ENCODE results near the gene CWC27.

The CWC27 gene

GRCh38 chr5:65043843-65044359 is 275.2 kb downstream of the CWC27 start:
- in situ Hi-C loops (cut with HindIII; ENCODE audit: low pct_unique_long_range_greater_than_20kb, low sequenced_read_pairs) = no loop called here
- DNase-seq (ENCODE audit: low read depth in 1 of 2, low spot score in 1 of 2) = no peak
- TF ChIP-seq JUND (IDR thresholded peaks at IDR 0.05; ENCODE audit: low read depth) = no peak

GRCh38 chr5:65047225-65047624 is 278.5 kb downstream of the CWC27 start:
- no peak for DNase-seq (ENCODE audit: low read depth in 1 of 2, low spot score in 1 of 2)
- no peak for TF ChIP-seq JUND (IDR thresholded peaks at IDR 0.05; ENCODE audit: low read depth)
- in situ Hi-C loops (cut with HindIII; ENCODE audit: low pct_unique_long_range_greater_than_20kb, low sequenced_read_pairs) = no loop called here

GRCh38 chr5:65047948-65048690 is 279.4 kb downstream of the CWC27 start:
- in situ Hi-C loops (cut with HindIII; ENCODE audit: low pct_unique_long_range_greater_than_20kb, low sequenced_read_pairs) = no loop called here
- TF ChIP-seq JUND (IDR thresholded peaks at IDR 0.05; ENCODE audit: low read depth) = no peak
- no peak for DNase-seq (ENCODE audit: low read depth in 1 of 2, low spot score in 1 of 2)

- in situ Hi-C loops (cut with HindIII; ENCODE audit: low pct_unique_long_range_greater_than_20kb, low sequenced_read_pairs) = no loop called here
- no peak for TF ChIP-seq JUND (IDR thresholded peaks at IDR 0.05; ENCODE audit: low read depth)
- no peak for DNase-seq (ENCODE audit: low read depth in 1 of 2, low spot score in 1 of 2)
These were observed 281.4 kb downstream of the CWC27 start for GRCh38 chr5:65050140-65050539.

- no peak for DNase-seq (ENCODE audit: low read depth in 1 of 2, low spot score in 1 of 2)
- no peak for TF ChIP-seq JUND (IDR thresholded peaks at IDR 0.05; ENCODE audit: low read depth)
- in situ Hi-C loops (cut with HindIII; ENCODE audit: low pct_unique_long_range_greater_than_20kb, low sequenced_read_pairs) = no loop called here
These were observed 282.2 kb downstream of the CWC27 start for GRCh38 chr5:65050826-65051498.

GRCh38 chr5:65055938-65056337 is 287.2 kb downstream of the CWC27 start:
- no peak for DNase-seq (ENCODE audit: low read depth in 1 of 2, low spot score in 1 of 2)
- TF ChIP-seq JUND (IDR thresholded peaks at IDR 0.05; ENCODE audit: low read depth) = no peak
- in situ Hi-C loops (cut with HindIII; ENCODE audit: low pct_unique_long_range_greater_than_20kb, low sequenced_read_pairs) = no loop called here

GRCh38 chr5:65059681-65060598 is 291.2 kb downstream of the CWC27 start:
- no peak for TF ChIP-seq JUND (IDR thresholded peaks at IDR 0.05; ENCODE audit: low read depth)
- in situ Hi-C loops (cut with HindIII; ENCODE audit: low pct_unique_long_range_greater_than_20kb, low sequenced_read_pairs) = no loop called here
- DNase-seq (ENCODE audit: low read depth in 1 of 2, low spot score in 1 of 2) = no peak

GRCh38 chr5:65061250-65061973 is 292.7 kb downstream of the CWC27 start:
- no peak for TF ChIP-seq JUND (IDR thresholded peaks at IDR 0.05; ENCODE audit: low read depth)
- no peak for DNase-seq (ENCODE audit: low read depth in 1 of 2, low spot score in 1 of 2)
- in situ Hi-C loops (cut with HindIII; ENCODE audit: low pct_unique_long_range_greater_than_20kb, low sequenced_read_pairs) = no loop called here

GRCh38 chr5:65061974-65062353 is 293.2 kb downstream of the CWC27 start:
- DNase-seq (ENCODE audit: low read depth in 1 of 2, low spot score in 1 of 2) = no peak
- TF ChIP-seq JUND (IDR thresholded peaks at IDR 0.05; ENCODE audit: low read depth) = no peak
- in situ Hi-C loops (cut with HindIII; ENCODE audit: low pct_unique_long_range_greater_than_20kb, low sequenced_read_pairs) = no loop called here

- no peak for DNase-seq (ENCODE audit: low read depth in 1 of 2, low spot score in 1 of 2)
- in situ Hi-C loops (cut with HindIII; ENCODE audit: low pct_unique_long_range_greater_than_20kb, low sequenced_read_pairs) = no loop called here
- TF ChIP-seq JUND (IDR thresholded peaks at IDR 0.05; ENCODE audit: low read depth) = no peak
These were observed 293.8 kb downstream of the CWC27 start for GRCh38 chr5:65062469-65063083.

GRCh38 chr5:65065001-65065511 is 296.3 kb downstream of the CWC27 start:
- in situ Hi-C loops (cut with HindIII; ENCODE audit: low pct_unique_long_range_greater_than_20kb, low sequenced_read_pairs) = no loop called here
- TF ChIP-seq JUND (IDR thresholded peaks at IDR 0.05; ENCODE audit: low read depth) = no peak

More at GRCh38 chr5:65065001-65065511, 296.3 kb downstream of the CWC27 start:
- no peak for DNase-seq (ENCODE audit: low read depth in 1 of 2, low spot score in 1 of 2)

All from T47D (cell line).